SH-SY5Y (cell line): ENCODE data around the gene FYN.

Source experiments
- GATA2 ChIP-seq: IDR thresholded peaks from 2 replicates; pipeline ENCODE4 v1.6.1; 2011; ENCODE audit warnings: mild to moderate bottlenecking, low read depth, low read length
- GATA3 ChIP-seq: IDR thresholded peaks from 2 replicates; pipeline ENCODE4 v1.6.1; 2011; ENCODE audit warnings: low read depth, mild to moderate bottlenecking, low read length, moderate library complexity

GRCh38 chr6:111796310-111796918, 76.8 kb downstream of the FYN start:
- TF ChIP-seq GATA2 (no peak), GATA3 (no peak)
